HCT116 (cell line): ENCODE results near the gene DENND4A.

Experiments
- CBX3 ChIP-seq: IDR thresholded peaks from 2 replicates; pipeline ENCODE4 v1.6.1; 2012; ENCODE audit warnings: low read depth
- EZH2 ChIP-seq: fragments of 200-600 bp; sonication (generic); IDR thresholded peaks from 2 replicates; pipeline ENCODE4 v1.6.1; 2017; ENCODE audit warnings: antibody characterized with exemption, mixed run types
- EZH2phosphoT487 ChIP-seq: fragments of 200-600 bp; IDR thresholded peaks from 2 replicates; pipeline ENCODE4 v1.6.1; 2018; ENCODE audit warnings: antibody characterized with exemption, borderline replicate concordance
- JUND ChIP-seq: IDR thresholded peaks from 2 replicates; pipeline ENCODE4 v1.6.1; 2012
- MAX ChIP-seq: IDR thresholded peaks from 2 replicates; pipeline ENCODE4 v1.6.1; 2012
- POLR2A ChIP-seq: IDR thresholded peaks from 2 replicates; pipeline ENCODE4 v1.7.0; 2011; ENCODE audit warnings: borderline replicate concordance; ENCODE audit not compliant: insufficient read depth, insufficient read length; ENCODE audit errors: extremely low read depth
- POLR2AphosphoS5 ChIP-seq: IDR thresholded peaks from 2 replicates; pipeline ENCODE4 v1.6.1; 2011; ENCODE audit warnings: mild to moderate bottlenecking, low read depth, low read length, moderate library complexity
- RAD21 ChIP-seq: IDR thresholded peaks from 2 replicates; pipeline ENCODE4 v1.6.1; 2012; ENCODE audit warnings: low read depth, mild to moderate bottlenecking
- SIN3A ChIP-seq: IDR thresholded peaks from 2 replicates; pipeline ENCODE4 v1.6.1; 2012; ENCODE audit warnings: low read depth
- SRF ChIP-seq: IDR thresholded peaks from 2 replicates; pipeline ENCODE4 v1.6.1; 2012; ENCODE audit warnings: low read depth
- TCF7L2 ChIP-seq: IDR thresholded peaks from 2 replicates; pipeline ENCODE4 v1.7.0; 2011; ENCODE audit warnings: borderline replicate concordance, inconsistent platforms; ENCODE audit not compliant: insufficient read depth, insufficient read length; ENCODE audit errors: extremely low read depth
- ZFX ChIP-seq: fragments of 450-650 bp; IDR thresholded peaks from 2 replicates; pipeline ENCODE4 v1.6.1; 2017
- TF ChIP-seq, protein P1 (sequence below), 3 experiments: fragments of 200-600 bp in 1 of 3; sonication (generic) in 1 of 3; IDR thresholded peaks in 2 of 3; conservative IDR thresholded peaks in 1 of 3; 2 replicates each; pipeline ENCODE4 v1.5.1; 2012 to 2017; ENCODE audit warnings: low read depth in 2 of 3, low read length in 2 of 3, antibody characterized with exemption in 1 of 3, borderline replicate concordance in 1 of 3, control low read depth in 1 of 3, mild to moderate bottlenecking in 1 of 3, mixed read lengths in 1 of 3, mixed run types in 1 of 3, moderate library complexity in 1 of 3; ENCODE audit not compliant: insufficient read depth in 1 of 3
- TF ChIP-seq, protein P2 (sequence below): IDR thresholded peaks from 2 replicates; pipeline ENCODE4 v1.6.1; 2012; ENCODE audit warnings: low read depth

DNA sequence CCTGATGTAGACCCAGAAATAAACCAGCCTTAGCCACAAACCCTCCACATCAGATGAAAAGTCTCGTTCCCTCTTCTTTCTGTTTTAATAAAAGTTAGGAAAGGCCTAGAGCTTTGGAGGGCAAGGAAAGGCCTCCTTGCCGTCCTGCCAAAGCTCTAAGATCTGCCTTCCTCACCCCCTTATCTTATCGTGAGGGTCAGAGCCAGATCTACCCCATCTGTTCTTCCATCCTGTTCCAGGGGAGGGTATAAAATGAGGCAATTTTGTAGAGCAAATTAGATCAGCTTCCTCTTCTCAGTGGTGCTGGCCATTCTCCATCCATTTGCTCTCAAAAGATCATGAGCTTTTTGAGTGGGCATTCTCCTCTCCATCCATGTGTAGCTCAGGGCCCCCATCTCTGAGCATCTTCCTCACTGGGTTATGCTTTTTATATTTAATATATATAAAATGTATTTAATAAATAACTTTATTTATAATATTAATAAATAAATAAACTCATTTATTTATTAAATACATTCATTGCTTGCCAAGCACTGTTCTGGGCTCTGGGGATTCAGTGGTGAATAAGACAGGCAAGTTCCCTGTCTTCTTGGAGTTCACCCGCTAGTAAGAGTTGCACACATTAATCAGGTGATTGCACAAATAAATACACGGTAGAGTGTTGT lies 172.3 kb downstream of the DENND4A start:
- TF ChIP-seq CBX3 (no peak), ZFX (no peak), POLR2AphosphoS5 (no peak), RAD21 (no peak), POLR2A (no peak), SIN3A (no peak), TCF7L2 (no peak), EZH2 (no peak), SRF (no peak), EZH2phosphoT487 (no peak), JUND (no peak), MAX (no peak)
- TF ChIP-seq, protein P1, sequence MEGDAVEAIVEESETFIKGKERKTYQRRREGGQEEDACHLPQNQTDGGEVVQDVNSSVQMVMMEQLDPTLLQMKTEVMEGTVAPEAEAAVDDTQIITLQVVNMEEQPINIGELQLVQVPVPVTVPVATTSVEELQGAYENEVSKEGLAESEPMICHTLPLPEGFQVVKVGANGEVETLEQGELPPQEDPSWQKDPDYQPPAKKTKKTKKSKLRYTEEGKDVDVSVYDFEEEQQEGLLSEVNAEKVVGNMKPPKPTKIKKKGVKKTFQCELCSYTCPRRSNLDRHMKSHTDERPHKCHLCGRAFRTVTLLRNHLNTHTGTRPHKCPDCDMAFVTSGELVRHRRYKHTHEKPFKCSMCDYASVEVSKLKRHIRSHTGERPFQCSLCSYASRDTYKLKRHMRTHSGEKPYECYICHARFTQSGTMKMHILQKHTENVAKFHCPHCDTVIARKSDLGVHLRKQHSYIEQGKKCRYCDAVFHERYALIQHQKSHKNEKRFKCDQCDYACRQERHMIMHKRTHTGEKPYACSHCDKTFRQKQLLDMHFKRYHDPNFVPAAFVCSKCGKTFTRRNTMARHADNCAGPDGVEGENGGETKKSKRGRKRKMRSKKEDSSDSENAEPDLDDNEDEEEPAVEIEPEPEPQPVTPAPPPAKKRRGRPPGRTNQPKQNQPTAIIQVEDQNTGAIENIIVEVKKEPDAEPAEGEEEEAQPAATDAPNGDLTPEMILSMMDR (IDR thresholded peaks at IDR 0.05 in 2 of 3, conservative IDR thresholded peaks at IDR 0.05 in 1 of 3; ENCODE audit: borderline replicate concordance in 1 of 3, insufficient read depth in 1 of 3, low read depth in 2 of 3, low read length in 2 of 3), result no peak
- TF ChIP-seq, protein P2, sequence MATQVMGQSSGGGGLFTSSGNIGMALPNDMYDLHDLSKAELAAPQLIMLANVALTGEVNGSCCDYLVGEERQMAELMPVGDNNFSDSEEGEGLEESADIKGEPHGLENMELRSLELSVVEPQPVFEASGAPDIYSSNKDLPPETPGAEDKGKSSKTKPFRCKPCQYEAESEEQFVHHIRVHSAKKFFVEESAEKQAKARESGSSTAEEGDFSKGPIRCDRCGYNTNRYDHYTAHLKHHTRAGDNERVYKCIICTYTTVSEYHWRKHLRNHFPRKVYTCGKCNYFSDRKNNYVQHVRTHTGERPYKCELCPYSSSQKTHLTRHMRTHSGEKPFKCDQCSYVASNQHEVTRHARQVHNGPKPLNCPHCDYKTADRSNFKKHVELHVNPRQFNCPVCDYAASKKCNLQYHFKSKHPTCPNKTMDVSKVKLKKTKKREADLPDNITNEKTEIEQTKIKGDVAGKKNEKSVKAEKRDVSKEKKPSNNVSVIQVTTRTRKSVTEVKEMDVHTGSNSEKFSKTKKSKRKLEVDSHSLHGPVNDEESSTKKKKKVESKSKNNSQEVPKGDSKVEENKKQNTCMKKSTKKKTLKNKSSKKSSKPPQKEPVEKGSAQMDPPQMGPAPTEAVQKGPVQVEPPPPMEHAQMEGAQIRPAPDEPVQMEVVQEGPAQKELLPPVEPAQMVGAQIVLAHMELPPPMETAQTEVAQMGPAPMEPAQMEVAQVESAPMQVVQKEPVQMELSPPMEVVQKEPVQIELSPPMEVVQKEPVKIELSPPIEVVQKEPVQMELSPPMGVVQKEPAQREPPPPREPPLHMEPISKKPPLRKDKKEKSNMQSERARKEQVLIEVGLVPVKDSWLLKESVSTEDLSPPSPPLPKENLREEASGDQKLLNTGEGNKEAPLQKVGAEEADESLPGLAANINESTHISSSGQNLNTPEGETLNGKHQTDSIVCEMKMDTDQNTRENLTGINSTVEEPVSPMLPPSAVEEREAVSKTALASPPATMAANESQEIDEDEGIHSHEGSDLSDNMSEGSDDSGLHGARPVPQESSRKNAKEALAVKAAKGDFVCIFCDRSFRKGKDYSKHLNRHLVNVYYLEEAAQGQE, result no peak
